Suppressor macrophage treated with lipopolysaccharide for 4 hours (primary cell): ENCODE measurements around the gene CBLL1.

Source experiments
- DNase-seq: peaks from one replicate; pipeline ENCODE4 v3.0.0-alpha.2; 2020

CBLL1 gene

GRCh38 chr7:107744345-107744750 is 406 bp downstream of the CBLL1 start:
- DNase-seq: no peak

- DNase-seq: no peak
These were observed 2.1 kb downstream of the CBLL1 start for GRCh38 chr7:107746006-107746405.

GRCh38 chr7:107751113-107751512 is 7.2 kb downstream of the CBLL1 start:
- no peak for DNase-seq

DNA sequence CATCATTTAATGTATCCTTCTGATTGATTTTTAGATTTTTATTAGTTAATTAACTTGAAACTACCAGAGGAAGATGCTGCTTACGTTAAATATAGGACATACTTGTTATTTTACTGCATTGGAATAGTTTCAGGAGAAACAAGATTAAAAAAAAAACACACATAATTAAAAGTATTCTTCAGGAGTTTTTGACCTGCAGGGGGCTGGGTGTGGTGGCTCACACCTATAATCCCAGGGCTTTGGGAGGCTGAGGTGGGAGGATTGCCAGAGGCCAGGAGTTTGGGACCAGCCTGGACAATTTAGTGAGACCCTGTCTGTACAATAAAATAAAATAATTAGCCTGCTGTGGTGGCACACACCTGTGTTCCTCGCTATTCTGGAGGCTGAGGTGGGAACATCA is 10.7 kb downstream of the CBLL1 start:
- no peak for DNase-seq

DNA sequence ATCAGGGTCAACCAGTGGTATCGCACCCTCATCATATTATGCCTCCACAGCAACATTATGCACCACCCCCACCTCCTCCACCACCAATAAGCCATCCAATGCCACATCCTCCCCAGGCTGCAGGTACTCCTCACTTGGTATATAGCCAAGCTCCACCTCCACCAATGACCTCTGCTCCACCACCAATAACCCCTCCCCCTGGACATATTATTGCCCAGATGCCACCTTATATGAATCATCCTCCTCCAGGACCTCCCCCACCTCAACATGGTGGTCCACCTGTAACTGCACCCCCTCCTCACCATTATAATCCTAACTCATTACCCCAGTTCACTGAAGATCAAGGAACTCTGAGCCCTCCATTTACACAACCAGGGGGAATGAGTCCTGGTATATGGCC is 14.7 kb downstream of the CBLL1 start:
- DNase-seq: no peak

DNA sequence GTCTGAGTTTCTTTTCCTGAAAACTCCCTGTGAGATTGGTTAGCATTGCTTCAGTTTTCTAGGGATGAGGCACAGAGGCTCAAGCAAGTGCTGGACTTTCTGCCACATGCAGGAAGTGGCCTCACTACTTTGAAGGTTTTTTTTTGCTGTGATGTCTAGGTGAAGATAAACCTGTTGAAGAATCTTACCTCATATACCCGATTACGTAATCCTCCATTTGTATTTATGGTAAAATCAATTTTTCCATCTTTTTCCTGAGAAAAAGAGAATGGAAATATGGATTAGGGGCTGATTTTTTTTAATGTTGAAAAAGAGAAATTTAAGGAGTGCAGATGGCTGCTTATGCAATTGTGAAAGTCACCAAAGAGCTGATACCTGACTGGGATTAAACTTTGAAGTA is 23.4 kb downstream of the CBLL1 start:
- no peak for DNase-seq

DNA sequence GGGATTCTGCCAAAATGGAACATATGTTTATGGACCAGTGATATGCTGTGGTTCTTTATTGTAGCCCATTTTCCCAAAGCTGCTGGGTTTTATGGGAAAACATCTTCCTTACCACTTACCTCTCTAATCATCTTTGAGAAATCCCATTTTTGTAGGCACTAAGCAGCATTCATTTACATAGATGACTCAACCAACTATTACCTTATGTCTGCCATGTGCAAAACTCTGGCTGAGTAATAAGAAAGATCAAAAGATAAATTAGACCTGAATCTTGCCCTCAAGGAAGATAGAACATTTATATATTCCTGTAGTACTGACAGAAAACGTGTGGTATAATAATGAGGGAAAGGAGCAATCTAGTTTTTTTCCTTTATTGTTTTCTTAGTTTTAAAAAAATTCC is 24.3 kb downstream of the CBLL1 start:
- no peak for DNase-seq

DNA sequence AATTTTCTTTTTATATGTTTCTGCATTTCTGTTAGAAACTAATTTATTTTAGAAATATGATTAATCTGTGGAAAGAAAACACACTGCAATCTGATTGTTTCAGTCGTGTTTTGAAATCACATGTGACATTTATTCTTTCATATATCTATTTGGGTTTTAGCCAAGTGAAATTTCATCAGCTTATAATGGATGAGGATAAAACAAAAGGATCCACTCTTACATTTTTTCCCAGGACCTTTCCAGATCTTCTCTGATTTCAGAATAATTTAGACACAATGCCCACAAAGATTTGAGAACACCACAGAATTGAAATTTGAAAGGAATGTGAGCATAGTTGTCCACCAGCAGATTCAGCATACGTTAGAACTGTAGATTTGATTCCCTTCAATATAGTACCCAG is 29.1 kb downstream of the CBLL1 start:
- peak; percentile 10 for DNase-seq

DNA sequence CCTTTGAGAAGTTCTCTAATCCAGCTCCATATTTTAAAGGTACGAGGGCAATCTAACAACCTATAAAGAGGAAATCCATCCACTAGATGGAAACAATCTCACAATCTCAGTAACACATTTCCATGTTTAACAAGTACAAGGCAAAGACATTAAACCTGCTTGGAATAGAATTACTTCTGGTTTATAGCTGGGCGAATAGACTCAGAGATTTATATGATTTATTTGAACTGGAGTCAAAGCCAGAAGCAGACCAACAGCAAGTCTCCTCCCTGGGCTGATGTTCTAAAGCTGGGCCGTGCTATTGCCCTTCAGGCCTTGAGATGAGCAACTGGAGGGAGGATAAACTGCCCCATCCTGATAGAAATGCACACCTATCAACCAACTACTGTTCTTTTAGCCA is 33.8 kb downstream of the CBLL1 start:
- DNase-seq: no peak

DNA sequence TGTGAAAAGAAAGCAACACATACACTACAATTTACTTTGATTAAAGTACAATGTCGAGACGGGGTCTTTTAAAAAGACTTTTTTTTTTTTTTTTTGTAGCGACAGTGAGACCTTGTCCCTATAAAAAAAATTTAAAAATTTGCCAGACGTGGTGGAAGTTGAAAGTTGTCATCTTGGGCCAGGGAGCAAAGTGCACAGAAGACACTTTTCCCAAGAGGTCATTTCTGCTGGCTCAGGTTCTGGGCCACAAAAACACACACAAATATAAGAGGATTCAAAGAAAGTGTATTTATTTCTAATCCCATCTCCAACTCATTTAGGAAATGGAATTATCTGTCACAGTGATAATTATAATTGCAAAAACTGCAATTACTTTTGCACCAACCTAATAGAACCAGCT is 34.3 kb downstream of the CBLL1 start:
- no peak for DNase-seq

DNA sequence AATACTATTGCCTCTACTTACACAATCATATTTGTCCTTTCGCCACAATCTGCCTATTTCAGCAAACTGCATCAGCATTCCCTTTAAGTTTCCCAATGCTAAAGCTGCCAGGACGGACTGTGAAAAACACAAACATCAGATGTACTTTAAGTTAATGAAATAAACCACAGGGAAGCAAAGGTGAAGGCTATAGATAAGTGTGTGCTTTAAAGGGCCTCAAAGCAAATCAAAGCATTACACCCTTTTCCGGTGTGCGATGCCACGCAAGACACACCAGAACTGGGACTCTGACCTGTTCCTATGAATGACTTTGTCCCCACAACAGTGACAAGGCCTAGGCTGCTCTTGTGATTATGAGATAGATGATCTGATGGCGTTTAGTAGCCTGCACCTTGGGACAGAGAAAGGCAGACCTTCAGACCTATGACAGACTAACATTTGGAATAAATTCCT is 35.7 kb downstream of the CBLL1 start:
- no peak for DNase-seq

GRCh38 chr7:107782374-107782773 is 38.4 kb downstream of the CBLL1 start:
- DNase-seq: no peak

DNA sequence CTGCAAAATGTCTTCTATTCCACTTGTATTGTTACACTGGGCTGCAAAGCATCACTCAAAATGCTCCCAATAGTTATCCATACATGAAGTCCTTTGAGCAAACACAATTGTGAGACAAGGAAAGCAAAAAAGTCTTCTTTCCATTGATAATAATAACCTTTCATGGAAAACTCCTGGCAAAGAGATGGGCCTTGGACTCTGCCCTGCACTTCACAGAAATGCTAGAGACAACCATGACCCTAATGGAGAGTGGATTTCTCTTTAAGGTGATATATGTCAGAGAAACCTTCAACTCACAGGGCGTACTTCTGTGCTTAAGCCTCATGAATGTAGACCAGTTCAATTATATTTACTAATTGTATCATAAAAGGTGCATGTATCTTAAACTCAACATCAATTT is 39.7 kb downstream of the CBLL1 start:
- DNase-seq: no peak

DNA sequence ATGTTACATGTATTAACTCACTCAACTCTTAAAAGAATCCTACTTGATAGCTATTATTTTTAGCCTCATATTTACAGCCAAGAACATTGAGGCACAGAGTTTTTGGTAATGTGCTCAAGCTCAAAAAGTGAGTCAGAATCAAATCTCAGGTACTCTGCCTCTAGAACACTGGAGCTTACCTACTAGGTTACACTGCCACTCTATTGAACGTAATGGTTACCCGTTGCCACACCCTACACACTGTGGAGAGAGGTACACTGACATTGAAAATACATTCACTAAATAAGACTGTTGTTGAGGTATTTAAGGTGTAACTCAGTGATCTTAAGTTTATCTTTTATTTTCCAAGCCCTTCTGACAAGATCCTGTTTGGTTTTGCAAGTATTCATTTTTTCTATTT is 41.2 kb downstream of the CBLL1 start:
- DNase-seq: no peak

GRCh38 chr7:107785926-107786325 is 42.0 kb downstream of the CBLL1 start:
- no peak for DNase-seq

DNA sequence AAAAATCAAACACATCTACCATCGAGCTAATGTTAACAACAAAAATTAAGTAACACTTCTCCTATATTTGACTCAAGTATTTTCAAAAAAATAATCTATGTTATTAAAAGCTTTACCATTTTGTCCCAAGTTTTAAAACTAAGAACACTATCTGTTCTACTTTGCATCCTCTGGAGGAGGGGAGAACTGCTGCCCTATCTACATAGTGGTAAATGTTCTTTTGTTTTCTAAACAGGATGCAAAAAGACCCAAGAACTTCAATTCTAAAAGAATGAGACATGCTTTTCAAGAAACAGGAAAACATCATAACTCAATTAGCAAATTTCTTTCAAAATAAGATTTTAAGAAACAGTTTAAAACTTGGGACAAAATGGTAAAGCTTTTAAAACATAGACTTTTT is 44.3 kb downstream of the CBLL1 start:
- no peak for DNase-seq

- no peak for DNase-seq
These were observed 44.7 kb downstream of the CBLL1 start for GRCh38 chr7:107788662-107789061.

- DNase-seq: no peak
These were observed 45.7 kb downstream of the CBLL1 start for GRCh38 chr7:107789647-107790046.

GRCh38 chr7:107792364-107792763 is 48.4 kb downstream of the CBLL1 start:
- DNase-seq: no peak

- DNase-seq: no peak
These were observed 55.8 kb downstream of the CBLL1 start for GRCh38 chr7:107799647-107800264.

GRCh38 chr7:107803009-107803610 is 59.2 kb downstream of the CBLL1 start, which contains the start of gene SLC26A3:
TSS of gene SLC26A3 (minus strand) at chr7:107803223. CDS start at chr7:107794509, 8,714 bp downstream.
- no peak for DNase-seq

- no peak for DNase-seq
These were observed 65.2 kb downstream of the CBLL1 start for GRCh38 chr7:107809179-107809578.

DNA sequence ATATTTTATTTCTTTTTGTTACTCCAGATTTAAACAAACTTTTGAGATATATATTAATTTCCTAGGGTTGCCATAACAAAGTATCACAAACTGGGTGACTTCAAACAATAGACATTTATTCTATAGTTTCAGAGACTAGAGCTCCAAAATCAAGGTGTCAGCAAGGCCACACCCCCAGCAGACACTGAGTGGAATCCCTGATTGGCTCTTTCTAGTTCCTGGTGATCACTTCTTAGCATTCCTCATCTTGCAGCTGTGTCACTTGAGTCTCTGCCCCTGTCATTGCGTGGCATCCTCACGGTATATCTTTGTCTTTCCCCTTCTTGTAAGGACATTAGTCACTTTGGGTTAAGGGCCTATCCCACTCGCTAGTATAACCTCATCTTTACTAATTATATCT is 66.7 kb downstream of the CBLL1 start:
- no peak for DNase-seq
